NT2/D1 (cell line): ENCODE measurements around the gene DRAM1.

Source experiments
- SUZ12 ChIP-seq: IDR thresholded peaks from 2 replicates; pipeline ENCODE4 v1.6.1; 2011; ENCODE audit not compliant: insufficient read length, insufficient read depth; ENCODE audit errors: extremely low read depth
- YY1 ChIP-seq: IDR thresholded peaks from 2 replicates; pipeline ENCODE4 v1.6.1; 2011; ENCODE audit not compliant: insufficient read length, insufficient read depth
- ZNF274 ChIP-seq: IDR thresholded peaks from 2 replicates; pipeline ENCODE4 v1.6.1; 2011; ENCODE audit warnings: mild to moderate bottlenecking, low read depth, low read length

DNA sequence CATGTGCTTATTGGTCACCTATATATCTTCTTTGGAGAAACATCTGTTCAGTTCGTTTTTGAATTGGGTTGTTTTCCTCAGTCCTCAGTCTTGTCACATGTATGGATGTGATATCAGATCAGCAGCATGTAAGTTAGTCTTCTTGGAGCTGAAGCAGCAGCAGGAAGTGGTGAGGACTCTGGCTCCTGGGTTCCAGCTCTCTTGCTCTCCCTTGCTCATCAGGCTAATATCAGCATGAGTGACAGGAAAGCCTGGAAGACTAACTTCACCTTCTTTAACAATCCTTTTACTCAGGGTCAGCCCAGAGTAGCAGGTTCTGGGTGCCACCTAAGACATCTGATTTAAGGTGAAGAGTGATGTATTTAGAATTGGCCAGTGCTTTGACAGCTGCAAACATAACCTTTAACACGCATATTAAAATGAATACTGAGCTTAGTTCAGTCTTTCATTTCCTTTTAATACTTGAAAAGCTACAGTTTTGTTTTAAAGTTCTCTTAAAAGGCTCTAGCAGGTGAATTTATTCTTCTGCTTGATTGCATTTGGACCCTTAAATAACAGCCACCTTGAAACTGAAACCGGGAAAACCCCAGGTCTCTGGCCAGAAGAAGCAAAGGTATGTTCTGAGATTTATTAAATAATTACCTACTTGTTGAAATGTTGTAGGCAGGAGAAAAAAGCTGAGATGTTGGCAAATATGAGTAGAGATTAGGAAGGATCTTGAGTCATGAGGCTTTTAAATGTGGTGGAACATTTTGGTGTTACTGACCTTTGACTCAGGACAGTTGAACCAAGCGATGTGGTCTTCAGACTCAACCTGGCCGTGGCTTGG, 54.3 kb downstream of the DRAM1 start:
- TF ChIP-seq SUZ12: no peak
- TF ChIP-seq YY1: no peak
- no peak for TF ChIP-seq ZNF274
